ENCODE results near the gene VEZT.

Gene VEZT

GRCh38 chr12:95200128-95200894, 17.3 kb upstream of the VEZT start:
- no peak for DNase-seq (ENCODE audit: low read depth, low spot score)

DNA sequence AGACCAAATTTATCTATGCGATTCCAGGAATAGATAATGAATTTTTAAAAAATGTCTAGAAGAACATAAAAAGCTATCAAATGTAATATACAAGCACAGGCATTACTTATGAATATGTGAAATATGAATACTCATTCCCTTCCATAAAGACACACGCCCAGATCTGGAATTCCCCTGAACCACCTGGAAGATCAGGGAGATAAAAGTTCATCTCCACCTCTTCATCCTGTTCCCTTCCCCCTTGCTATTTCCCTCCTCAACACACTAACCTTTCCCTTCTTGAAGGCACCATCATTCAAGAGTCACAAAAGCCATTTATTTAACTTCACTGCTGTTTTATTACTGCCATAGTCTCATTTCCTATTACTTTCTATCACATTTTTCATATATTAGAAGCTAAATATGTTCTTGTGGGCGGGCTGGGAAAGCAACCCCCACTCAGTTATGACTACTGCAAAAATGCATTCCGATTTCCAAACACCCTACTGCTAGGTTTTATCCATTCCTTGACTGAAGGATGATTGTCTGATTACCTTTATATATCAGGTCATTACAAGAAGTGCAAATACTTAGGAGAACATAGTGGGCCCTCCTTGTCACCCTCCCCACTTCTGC, 16.4 kb upstream of the VEZT start:
- no peak for DNase-seq (ENCODE audit: low read depth, low spot score)

DNA sequence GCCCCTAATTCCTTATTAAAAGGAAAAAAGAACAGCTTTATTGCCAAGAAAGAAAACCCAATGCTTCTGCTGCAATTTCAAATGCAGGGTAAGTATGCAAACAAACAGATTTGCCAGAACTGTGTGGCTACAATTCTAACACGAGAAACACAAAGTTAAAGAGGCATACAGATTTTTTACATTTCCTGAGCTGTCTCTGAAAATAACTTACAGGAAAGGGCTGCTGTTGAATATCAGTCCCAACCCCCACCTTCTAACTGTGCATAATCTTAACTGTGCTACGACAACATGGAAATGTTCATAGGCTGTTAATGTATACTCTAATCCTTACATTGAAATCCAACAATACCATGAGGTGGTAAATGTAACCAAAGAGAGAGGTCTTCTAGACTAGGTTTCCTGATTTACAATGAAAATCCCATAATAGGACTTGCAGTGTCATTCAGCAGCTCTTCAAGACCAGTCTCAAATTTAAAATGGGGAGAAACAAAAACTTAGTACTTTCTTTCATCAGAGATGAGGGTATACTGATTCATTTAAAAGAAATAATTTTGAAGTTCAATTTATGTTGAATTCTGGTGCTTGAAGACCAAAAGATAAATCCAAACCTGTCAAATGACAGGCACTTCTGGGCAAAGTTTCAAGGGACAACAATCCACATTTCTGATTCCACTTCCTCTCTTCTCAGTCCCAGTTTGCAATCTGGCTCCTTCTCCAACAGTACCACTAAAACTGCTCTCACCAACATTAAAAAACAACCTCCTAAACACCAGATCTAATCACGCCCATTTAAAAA, 14.7 kb upstream of the VEZT start:
- DNase-seq (ENCODE audit: low read depth, low spot score): no peak

GRCh38 chr12:95203487-95204030, 14.0 kb upstream of the VEZT start:
- DNase-seq (ENCODE audit: low read depth, low spot score): no peak

GRCh38 chr12:95204141-95204866, 13.3 kb upstream of the VEZT start:
- no peak for DNase-seq (ENCODE audit: low read depth, low spot score)

DNA sequence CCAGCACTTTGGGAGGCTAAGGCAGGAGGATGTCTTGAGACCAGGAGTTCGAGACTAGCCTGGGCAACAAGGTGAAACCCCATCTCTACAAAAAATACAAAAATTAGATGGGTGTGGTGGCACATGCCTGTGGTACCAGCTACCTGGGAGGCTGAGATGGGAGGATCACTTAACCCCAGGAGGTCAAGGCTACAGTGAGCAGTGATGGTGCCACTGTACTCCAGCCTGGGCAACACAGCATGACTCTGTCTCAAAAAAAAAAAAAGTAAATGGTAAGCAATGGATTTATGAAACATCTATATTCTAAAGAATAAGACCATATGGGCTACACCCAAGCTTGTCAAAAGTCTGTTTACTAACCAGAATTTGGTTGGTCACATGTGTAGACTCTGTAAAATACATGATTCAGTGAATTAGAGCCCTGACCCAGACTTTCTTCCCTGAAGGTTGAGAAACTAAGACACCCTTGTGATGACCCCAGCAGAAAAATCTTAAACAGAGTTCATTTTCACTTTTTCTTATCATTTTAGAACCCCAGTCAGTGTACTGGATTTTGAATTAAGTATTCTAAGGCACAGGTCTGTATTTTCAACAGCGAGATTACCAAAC, 12.5 kb upstream of the VEZT start:
- DNase-seq (ENCODE audit: low read depth, low spot score): no peak

DNA sequence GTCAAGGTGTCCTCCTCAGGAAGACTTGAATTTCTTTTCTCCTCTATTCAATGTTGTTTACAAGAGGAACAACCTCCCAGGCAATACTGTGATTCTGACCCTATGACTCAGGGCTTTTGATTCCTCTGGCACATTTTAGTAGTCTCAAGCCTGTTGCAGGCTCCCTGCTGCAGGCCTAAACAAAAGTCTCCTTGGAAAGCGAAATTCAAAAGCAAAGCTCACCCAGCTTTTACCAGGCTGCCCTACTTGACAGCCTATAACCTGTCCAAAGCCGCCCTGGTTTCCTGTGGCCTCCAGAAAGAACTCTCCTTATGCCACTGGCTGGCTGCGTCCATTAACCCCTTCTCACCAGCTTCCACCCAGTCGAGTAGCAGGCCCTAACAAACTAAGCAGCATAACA, 11.9 kb upstream of the VEZT start:
- no peak for DNase-seq (ENCODE audit: low read depth, low spot score)

- DNase-seq (ENCODE audit: low read depth, low spot score): no peak
These were observed 10.7 kb upstream of the VEZT start for GRCh38 chr12:95206916-95207315.

GRCh38 chr12:95207407-95207806, 10.2 kb upstream of the VEZT start:
- no peak for DNase-seq (ENCODE audit: low read depth, low spot score)

DNA sequence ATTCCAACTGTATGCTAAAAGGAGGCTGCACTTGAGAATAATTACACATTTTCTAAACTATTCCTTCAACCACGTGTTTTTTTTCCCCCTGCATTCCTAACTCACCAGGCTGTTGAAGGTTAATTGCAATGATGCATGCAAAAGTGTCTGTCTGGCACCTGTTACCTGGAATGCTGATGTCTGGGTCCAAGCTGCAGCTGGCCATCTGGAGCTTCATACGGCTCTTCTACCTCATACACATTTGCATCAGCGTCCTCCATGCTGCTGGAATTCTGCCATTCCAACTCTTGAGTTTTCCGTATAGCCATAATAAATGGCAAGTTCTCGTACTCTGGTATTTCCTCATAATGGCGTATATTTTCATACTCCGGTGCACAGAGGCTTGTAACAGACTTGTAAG, 8.9 kb upstream of the VEZT start:
- no peak for DNase-seq (ENCODE audit: low read depth, low spot score)

GRCh38 chr12:95212586-95212985, 5.0 kb upstream of the VEZT start:
- DNase-seq (ENCODE audit: low read depth, low spot score): no peak

- no peak for DNase-seq (ENCODE audit: low read depth, low spot score)
These were observed 4.5 kb upstream of the VEZT start for GRCh38 chr12:95213119-95213518.

DNA sequence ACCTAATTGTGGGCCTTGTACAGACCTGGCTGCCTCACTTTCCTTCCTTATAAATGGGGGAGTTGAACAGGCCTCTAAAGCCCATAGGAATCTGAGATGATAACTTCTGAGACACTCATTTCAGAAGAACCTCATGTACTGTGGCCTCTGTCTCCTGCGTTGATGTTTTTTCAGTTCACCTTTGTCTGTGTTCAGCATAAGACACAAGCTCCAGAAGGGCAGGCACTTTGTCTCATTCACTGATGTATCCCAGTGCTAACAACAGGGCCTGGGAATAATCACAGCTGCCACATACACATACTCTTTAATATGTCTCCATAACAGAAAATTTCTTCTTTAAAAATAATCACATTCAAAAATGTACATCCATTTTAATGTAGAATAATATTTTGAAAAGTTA, 3.7 kb upstream of the VEZT start:
- DNase-seq (ENCODE audit: low read depth, low spot score): no peak

- DNase-seq (ENCODE audit: low read depth, low spot score): no peak
These were observed 3.1 kb upstream of the VEZT start for GRCh38 chr12:95214466-95214865.

DNA sequence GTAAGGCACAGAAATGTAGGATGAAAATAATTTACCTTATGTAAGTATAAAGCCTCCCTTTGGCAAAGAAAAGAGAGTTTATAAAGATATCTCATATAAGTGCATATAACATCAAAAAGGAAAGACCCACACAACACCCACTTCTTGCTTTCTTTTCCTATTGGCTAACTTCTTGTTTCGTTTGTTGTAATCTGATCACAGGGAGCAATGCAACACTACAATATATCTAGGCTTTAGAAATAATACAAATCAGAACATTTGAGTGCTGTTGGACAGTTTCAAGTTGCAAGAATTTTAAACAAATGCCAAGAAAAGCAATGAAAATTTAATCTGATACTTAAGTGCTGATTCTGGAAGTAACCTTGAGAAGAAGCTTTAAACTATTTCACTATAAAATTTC, 1.7 kb upstream of the VEZT start:
- DNase-seq (ENCODE audit: low read depth, low spot score): no peak

DNA sequence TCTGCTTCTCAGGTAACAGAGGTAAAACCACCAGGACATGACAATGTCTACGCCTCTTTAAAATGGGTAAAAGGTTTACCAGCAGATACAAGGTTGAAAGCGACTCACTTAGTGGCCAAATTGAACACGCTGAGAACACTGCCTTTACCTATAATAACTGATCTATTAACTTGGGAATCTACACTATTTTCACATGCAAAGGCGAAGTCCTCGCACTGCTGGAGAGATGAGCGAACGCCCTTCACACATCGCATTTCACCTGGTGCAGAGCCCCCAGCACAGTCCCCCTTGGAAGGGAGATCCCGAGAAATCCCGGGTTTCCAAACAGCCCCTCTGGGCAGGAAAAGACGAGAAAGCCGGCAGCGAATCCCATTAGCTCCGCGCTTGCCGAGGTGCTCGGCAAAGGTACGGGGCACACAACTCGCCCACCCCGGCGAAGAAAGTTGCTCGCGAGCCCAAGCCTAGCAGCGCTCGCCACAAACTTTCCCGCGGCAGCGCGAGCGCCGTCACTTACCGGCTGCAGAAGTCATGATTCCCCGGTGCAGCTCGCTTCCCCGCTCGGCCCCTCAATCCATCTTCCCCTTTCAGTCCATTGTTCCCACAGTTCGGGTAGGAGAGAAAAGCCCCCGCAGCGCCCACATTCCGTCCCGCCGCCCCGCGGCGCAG, 763 bp upstream of the VEZT start:
- no peak for DNase-seq (ENCODE audit: low read depth, low spot score)

GRCh38 chr12:95218150-95219133, 835 bp downstream of the VEZT start:
- DNase-seq (ENCODE audit: low read depth, low spot score): peak; percentile 21

- DNase-seq (ENCODE audit: low read depth, low spot score): no peak
These were observed 2.6 kb downstream of the VEZT start for GRCh38 chr12:95220190-95220589.

DNA sequence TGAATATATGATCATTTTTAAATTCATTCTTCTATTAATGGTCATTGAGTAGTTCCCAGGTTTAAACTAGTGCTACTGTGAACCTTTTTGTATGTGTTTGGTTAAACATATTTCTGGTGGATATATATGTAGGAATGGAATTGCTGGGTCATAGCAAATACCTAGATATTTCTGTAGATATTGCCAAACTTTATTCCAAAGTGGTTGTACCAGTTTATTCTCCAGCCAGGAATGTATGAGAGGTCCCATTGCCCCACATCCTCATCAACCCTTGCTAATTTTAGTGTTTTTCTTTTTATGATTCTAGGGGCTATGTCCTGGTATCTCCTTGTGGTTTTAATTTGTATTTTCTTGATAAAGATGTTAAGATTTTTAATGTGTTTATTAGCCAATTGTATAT, 3.1 kb downstream of the VEZT start:
- DNase-seq (ENCODE audit: low read depth, low spot score): no peak
